HepG2 (cell line): ENCODE data around the gene TBC1D22A. TPM values are rescaled to one million over a fixed set of nuclear protein-coding genes. Genes with fewer than 3 reads are reported as not detected.
"Not testable (repeated sequence)": the region's sequence is repeated elsewhere in the genome, so short reads cannot be mapped to it uniquely, and the experiment has no call there.

Source experiments
- ATAC-seq: fragments of 200-7000 bp; cut with Tn5 transposase; 3 replicates; pipeline ENCODE4 v1.9.1; 2020; ENCODE audit warnings: mild to moderate bottlenecking, moderate library complexity
- BruUV-seq: library from RNA; stranded (reverse); fragments of 400-500 nt; replicated peaks from 2 replicates; lab custom pipeline; 2021; lab: Mats Ljungman, UMichigan
- CTCF ChIA-PET: fragments of 300-600 bp; formaldehyde crosslinking; extraction: SDS; loops from one replicate; lab custom pipeline; 2021; ENCODE audit warnings: low total read pairs, inconsistent platforms, low intra/inter-chr PET ratio; lab: Yijun Ruan, JAX
- POLR2A ChIA-PET: fragments of 350-600 bp; sonication (Branson Sonifier 250); formaldehyde crosslinking; loops from one replicate; lab custom pipeline; 2020; ENCODE audit warnings: antibody characterized with exemption, inconsistent platforms; lab: Yijun Ruan, JAX
- DNase-seq: peaks from one replicate; pipeline ENCODE4 v3.0.0-alpha.2; 2015; ENCODE audit warnings: low spot score
- FAIRE-seq: peaks from 3 replicates; lab custom pipeline; 2011; peaks lifted over from hg19 to GRCh38; lab: Jason Lieb, UNC
- H2AFZ ChIP-seq: one replicate; pipeline ENCODE4 v1.6.1; 2011; ENCODE audit warnings: low read length, inconsistent platforms
- H3K27ac ChIP-seq: fragments of 300-600 bp; 3 replicates; pipeline ENCODE4 v1.8.0; 2011; ENCODE audit warnings: mixed run types, mild to moderate bottlenecking, mixed read lengths, low read length, inconsistent platforms; ENCODE audit not compliant: insufficient read depth; ENCODE audit errors: extremely low read length
- H3K27me3 ChIP-seq, 2 experiments: fragments of 200-600 bp in 1 of 2; 2 replicates in 1 of 2; 3 replicates in 1 of 2; pipeline versions ENCODE4 v1.6.0 to v1.8.0; 2011; ENCODE audit warnings: low read length in 2 of 2, mild to moderate bottlenecking in 2 of 2, moderate library complexity in 2 of 2, inconsistent platforms in 1 of 2; ENCODE audit not compliant: insufficient read depth in 2 of 2, control insufficient read depth in 1 of 2
- H3K36me3 ChIP-seq, 2 experiments: fragments of 200-600 bp in 1 of 2; replicated peaks in 1 of 2; 2 replicates in 1 of 2; 3 replicates in 1 of 2; pipeline versions ENCODE4 v1.5.1 to v1.8.0; 2011; ENCODE audit warnings: low read length in 2 of 2, inconsistent platforms in 1 of 2; ENCODE audit not compliant: insufficient read depth in 2 of 2, control insufficient read depth in 1 of 2
- H3K4me1 ChIP-seq: 2 replicates; pipeline ENCODE4 v1.5.1; 2012; ENCODE audit warnings: low read length, inconsistent platforms; ENCODE audit not compliant: insufficient read depth
- H3K4me2 ChIP-seq: 2 replicates; pipeline ENCODE4 v1.6.0; 2011; ENCODE audit warnings: low read depth, low read length, inconsistent platforms
- H3K4me3 ChIP-seq, 3 experiments: fragments of 200-600 bp in 1 of 3; sonication (generic), shearing (Covaris generic) in 1 of 3; replicated peaks in 1 of 3; 2 replicates each; pipeline ENCODE4 v1.5.1; 2011 to 2016; ENCODE audit warnings: low read length in 3 of 3, inconsistent platforms in 2 of 3, low read depth in 2 of 3, mild to moderate bottlenecking in 2 of 3, control low read depth in 1 of 3, mixed read lengths in 1 of 3; ENCODE audit not compliant: insufficient read depth in 1 of 3
- H3K79me2 ChIP-seq: one replicate; pipeline ENCODE4 v1.6.1; 2011; ENCODE audit warnings: low read length, inconsistent platforms; ENCODE audit not compliant: insufficient read depth
- H3K9ac ChIP-seq: 2 replicates; pipeline ENCODE4 v1.6.0; 2011; ENCODE audit warnings: mild to moderate bottlenecking, low read depth, low read length, inconsistent platforms; ENCODE audit not compliant: insufficient read depth
- H3K9me3 ChIP-seq: 2 replicates; pipeline ENCODE4 v1.5.1; 2012; ENCODE audit warnings: mild to moderate bottlenecking, low read length
- H4K20me1 ChIP-seq: 2 replicates; pipeline ENCODE4 v1.6.0; 2011; ENCODE audit warnings: inconsistent platforms, mild to moderate bottlenecking, low read length, moderate library complexity; ENCODE audit not compliant: insufficient read depth
- HOXA3 ChIP-seq: sonication (generic); formaldehyde crosslinking; IDR thresholded peaks from 2 replicates; pipeline ENCODE4 v1.5.0; 2020; ENCODE audit warnings: missing genetic modification reagents
- SSRP1 ChIP-seq: IDR thresholded peaks from 2 replicates; pipeline ENCODE4 v1.6.1; 2016; ENCODE audit warnings: control low read depth
- ZNF282 ChIP-seq: fragments of 450-650 bp; IDR thresholded peaks from 2 replicates; pipeline ENCODE4 v1.6.1; 2018; ENCODE audit not compliant: partially characterized antibody
- ZNF768 ChIP-seq: sonication (generic); formaldehyde crosslinking; IDR thresholded peaks from 2 replicates; pipeline ENCODE4 v1.4.0; 2020; ENCODE audit warnings: missing genetic modification reagents
- ZNF841 ChIP-seq: sonication (generic); formaldehyde crosslinking; IDR thresholded peaks from 2 replicates; pipeline ENCODE4 v1.8.1; 2023; ENCODE audit warnings: missing genetic modification reagents, borderline replicate concordance
- WGBS: methylation state at CpG from one replicate; pipeline ENCODE4 v1.1.6; 2017; ENCODE audit warnings: low lambda C conversion rate; 5-methylcytosine and 5-hydroxymethylcytosine counted together
- in situ Hi-C: cut with HindIII; loops from 2 replicates; pipeline ENCODE4 v1.10.0; 2017; ENCODE audit warnings: low pct_unique_long_range_greater_than_20kb; ENCODE audit not compliant: extremely low pct_ligation_motif_present
- intact Hi-C: fragments of 100-400 bp; cut with micrococcal nuclease; formaldehyde crosslinking; loops from one replicate; pipeline ENCODE4 v1.10.0; 2022; ENCODE audit not compliant: unreplicated experiment
- polyA plus RNA-seq, 8 experiments: library from polyadenylated mRNA; depleted of rRNA in 3 of 8; stranded (reverse) in 7 of 8; unstranded in 1 of 8; fragments of >200 nt; fragmentation: Illumina TruSeq in 4 of 8; extraction: Trizol in 4 of 8; gene quantifications; 2 replicates each; pipeline versions ENCODE4 v1.2.1 to v1.2.3, GENCODE V29; 2011 to 2016; ENCODE audit warnings: low read depth in 4 of 8, missing spikeins in 1 of 8, mixed read lengths in 1 of 8; ENCODE audit not compliant: insufficient read depth in 1 of 8
- total RNA-seq, 5 experiments: library from RNA; depleted of rRNA; stranded (reverse); fragments of >200 nt; fragmentation: Illumina TruSeq; extraction: Trizol; gene quantifications; 2 replicates each; pipeline ENCODE4 v1.2.3, GENCODE V29; 2016; ENCODE audit warnings: low read depth in 1 of 5
- TF ChIP-seq, protein P1 (sequence below): sonication (generic); formaldehyde crosslinking; IDR thresholded peaks from 2 replicates; pipeline ENCODE4 v1.9.0; 2021; ENCODE audit warnings: mild to moderate bottlenecking, missing genetic modification reagents

Gene TBC1D22A
- total and polyA plus RNA-seq, 2 of the 13 experiments (the other 11 are each of a cell fraction or from before 2014, with no cell fraction given) = 17.3 to 18.0 TPM

DNA sequence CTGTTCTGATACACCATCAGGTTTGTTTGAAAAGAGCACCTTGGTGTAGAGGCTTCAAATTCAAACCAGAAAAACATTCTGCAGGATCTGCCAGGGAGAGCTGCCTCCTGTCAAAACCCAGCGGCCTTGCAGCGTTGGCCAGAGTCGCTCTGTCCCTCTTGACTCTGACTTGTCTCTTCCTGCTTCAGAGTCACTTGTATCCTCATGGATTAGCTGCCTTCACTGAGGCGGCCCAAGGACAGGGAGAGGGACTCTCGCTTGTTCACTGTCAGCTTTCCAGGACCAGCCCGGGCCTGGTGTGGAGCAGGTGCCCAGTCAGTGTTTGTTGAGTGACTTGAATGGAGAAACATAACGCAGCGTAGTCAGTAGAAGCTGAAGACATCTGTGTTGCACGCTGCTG lies 18.0 kb downstream of the TBC1D22A start (continued):
- TF ChIP-seq, protein P1, sequence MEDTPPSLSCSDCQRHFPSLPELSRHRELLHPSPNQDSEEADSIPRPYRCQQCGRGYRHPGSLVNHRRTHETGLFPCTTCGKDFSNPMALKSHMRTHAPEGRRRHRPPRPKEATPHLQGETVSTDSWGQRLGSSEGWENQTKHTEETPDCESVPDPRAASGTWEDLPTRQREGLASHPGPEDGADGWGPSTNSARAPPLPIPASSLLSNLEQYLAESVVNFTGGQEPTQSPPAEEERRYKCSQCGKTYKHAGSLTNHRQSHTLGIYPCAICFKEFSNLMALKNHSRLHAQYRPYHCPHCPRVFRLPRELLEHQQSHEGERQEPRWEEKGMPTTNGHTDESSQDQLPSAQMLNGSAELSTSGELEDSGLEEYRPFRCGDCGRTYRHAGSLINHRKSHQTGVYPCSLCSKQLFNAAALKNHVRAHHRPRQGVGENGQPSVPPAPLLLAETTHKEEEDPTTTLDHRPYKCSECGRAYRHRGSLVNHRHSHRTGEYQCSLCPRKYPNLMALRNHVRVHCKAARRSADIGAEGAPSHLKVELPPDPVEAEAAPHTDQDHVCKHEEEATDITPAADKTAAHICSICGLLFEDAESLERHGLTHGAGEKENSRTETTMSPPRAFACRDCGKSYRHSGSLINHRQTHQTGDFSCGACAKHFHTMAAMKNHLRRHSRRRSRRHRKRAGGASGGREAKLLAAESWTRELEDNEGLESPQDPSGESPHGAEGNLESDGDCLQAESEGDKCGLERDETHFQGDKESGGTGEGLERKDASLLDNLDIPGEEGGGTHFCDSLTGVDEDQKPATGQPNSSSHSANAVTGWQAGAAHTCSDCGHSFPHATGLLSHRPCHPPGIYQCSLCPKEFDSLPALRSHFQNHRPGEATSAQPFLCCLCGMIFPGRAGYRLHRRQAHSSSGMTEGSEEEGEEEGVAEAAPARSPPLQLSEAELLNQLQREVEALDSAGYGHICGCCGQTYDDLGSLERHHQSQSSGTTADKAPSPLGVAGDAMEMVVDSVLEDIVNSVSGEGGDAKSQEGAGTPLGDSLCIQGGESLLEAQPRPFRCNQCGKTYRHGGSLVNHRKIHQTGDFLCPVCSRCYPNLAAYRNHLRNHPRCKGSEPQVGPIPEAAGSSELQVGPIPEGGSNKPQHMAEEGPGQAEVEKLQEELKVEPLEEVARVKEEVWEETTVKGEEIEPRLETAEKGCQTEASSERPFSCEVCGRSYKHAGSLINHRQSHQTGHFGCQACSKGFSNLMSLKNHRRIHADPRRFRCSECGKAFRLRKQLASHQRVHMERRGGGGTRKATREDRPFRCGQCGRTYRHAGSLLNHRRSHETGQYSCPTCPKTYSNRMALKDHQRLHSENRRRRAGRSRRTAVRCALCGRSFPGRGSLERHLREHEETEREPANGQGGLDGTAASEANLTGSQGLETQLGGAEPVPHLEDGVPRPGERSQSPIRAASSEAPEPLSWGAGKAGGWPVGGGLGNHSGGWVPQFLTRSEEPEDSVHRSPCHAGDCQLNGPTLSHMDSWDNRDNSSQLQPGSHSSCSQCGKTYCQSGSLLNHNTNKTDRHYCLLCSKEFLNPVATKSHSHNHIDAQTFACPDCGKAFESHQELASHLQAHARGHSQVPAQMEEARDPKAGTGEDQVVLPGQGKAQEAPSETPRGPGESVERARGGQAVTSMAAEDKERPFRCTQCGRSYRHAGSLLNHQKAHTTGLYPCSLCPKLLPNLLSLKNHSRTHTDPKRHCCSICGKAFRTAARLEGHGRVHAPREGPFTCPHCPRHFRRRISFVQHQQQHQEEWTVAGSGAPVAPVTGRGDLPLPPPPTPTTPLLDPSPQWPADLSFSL = no peak
- TF ChIP-seq ZNF282 = no peak
- TF ChIP-seq ZNF768 (CRISPR knock-in tag) = no peak
- no peak for TF ChIP-seq SSRP1 (CRISPR knock-in tag)

DNA sequence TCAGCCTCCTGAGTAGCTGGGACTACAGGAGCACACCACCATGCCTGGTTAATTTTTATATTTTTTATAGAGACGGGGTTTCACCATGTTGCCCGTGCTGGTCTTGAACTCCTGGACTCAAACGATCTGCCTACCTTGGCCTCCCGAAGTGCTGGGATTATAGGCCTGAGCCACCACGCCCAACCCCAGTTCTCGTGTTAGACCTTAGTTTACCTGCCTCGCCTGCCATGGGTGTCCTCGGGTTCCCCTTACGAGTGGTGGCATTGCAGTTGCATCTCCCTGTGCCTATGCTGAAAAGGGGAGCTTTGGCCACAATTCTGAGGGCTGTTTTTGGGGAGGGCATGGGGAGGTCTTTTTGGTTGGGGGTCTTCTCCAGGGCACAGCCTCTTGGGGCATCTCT lies 18.8 kb downstream of the TBC1D22A start:
- WGBS = 97% methylated on average over 8 of the region's 9 CpGs
- Histone ChIP-seq H3K4me3 (no peak overlapping the region), H3K4me1 (peaks cover 10% of the 10 kb centered on the region), H3K27ac (no peak overlapping the region), H3K27me3 (no peaks in the 10 kb centered on the region), H3K36me3 (peaks cover 5 to 11% of the 10 kb centered on the region in 2 experiments; a peak in 4 of 5 replicates), H2AFZ (no peak overlapping the region), H3K9me3 (no peaks in the 10 kb centered on the region), H3K79me2 (peaks cover 93% of the 10 kb centered on the region), H3K9ac (no peak overlapping the region), H4K20me1 (peaks cover 11% of the 10 kb centered on the region; the same call in 1 of the 2 replicates), H3K4me2 (no peak overlapping the region)
- no TSS peak for BruUV-seq
- intact Hi-C loops (no loop called here), in situ Hi-C loops (no loop called here)
- DNase-seq = no peak
- FAIRE-seq = no peak
- TF ChIP-seq ZNF841 (CRISPR knock-in tag) = no peak
- TF ChIP-seq HOXA3 (CRISPR knock-in tag) = 0 out of 2 replicates have a peak, but pooled peaks have one; percentile 13
- POLR2A ChIA-PET = no interaction called here
- CTCF ChIA-PET = no interaction called here
- ATAC-seq = no peak

DNA sequence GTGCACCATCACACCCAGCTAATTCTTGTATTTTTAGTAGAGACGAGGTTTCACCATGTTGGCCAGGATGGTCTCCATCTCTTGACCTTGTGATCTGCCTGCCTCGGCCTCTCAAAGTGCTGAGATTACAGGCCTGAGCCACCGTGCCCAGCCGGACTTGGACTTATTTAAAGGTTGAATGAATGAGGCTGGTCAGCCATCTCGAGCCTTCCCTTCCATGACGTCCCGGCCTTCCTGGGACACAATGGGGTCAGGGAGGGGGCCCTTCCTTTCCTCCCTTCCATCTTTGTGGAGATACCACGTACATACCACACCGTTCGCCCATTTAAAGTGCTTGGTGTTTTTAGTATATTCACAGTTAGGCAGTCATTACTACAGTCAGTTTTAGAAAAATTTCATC lies 19.8 kb downstream of the TBC1D22A start:
- H3K27ac ChIP-seq, POLR2A ChIA-PET, H3K4me1 ChIP-seq, H3K27me3 ChIP-seq, CTCF ChIA-PET, FAIRE-seq, H3K4me3 ChIP-seq, BruUV-seq, in situ Hi-C loops, H3K9ac ChIP-seq, H4K20me1 ChIP-seq, H3K4me2 ChIP-seq, H3K9me3 ChIP-seq, DNase-seq, H2AFZ ChIP-seq, intact Hi-C loops, ATAC-seq: not testable (repeated sequence)
- peaks cover 5 to 12% of the 10 kb centered on the region in 2 experiments; a peak in 4 of 5 replicates for H3K36me3 ChIP-seq
- 96% methylated on average over 10 of the region's 10 CpGs for WGBS
- H3K79me2 ChIP-seq = peaks cover 93% of the 10 kb centered on the region
